NCI-H524 (cell line): Measurements from ENCODE around the gene COL4A6.

ENCODE experiments used
- DNase-seq, 2 experiments: peaks; one replicate each; lab custom pipeline; 2025; lab: John Stamatoyannopoulos, UW

COL4A6 gene

DNA sequence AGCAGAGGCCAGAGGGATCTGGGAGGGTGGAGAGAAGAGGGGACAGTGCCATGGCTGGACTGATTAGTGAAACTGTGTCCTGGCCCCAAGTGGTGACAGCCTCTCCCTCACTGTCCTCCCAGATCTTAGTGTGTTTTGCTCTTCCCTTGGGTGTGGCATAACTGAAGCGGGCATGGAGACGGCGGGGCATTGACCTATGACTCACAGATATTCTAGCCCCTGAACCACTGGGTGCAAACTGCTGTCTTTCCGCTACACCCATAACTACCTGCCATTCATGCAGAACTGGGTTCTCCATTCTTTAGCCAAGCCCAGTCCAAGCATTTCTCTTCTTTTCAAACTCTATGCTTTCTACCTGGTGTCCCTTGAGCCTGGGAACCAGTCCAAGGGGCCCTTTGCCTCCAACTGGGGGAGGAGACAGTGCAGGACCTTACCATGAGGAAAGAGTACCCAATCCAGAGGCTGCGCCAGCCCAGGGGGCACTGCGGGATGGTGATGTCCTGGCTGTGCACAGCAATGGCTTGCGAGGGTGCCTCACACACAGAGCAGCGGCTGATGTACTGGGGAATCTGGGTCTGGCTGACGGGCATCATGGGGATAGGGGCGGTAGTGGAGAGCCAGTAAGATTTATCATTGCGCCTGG lies 279.1 kb downstream of the COL4A6 start:
- no peak for DNase-seq

- DNase-seq = no peak
These were observed 280.6 kb downstream of the COL4A6 start for GRCh38 chrX:108157628-108158027.

DNA sequence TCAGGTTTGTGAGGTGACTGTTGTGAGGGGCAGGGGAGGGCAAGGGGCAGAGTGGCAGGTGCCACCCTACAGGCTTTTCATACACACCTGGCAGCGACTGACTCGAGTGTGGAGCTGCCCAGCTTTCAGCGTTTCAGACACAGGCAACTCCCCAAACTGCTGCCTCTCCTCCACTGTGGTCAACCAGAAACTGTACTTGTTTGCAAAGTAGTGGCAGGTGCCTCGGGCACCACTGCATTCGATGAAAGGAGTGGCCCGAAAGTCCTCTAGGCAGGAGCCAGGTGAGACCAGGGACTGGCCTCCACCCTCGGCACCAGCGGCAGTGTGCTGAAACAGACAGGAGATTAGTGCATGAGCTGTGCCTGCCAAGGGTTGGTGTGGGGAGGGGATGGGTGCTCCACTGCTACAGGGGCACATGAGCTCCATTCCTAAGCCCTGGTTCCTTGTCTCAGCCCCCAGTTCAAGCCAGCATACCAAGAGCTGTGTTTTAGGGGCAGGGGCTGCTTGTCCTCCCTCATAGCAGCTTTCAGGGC lies 281.2 kb downstream of the COL4A6 start:
- no peak for DNase-seq

- no peak for DNase-seq
These were observed 282.1 kb downstream of the COL4A6 start for GRCh38 chrX:108156082-108156481.

GRCh38 chrX:108148524-108148923 lies 289.7 kb downstream of the COL4A6 start:
- DNase-seq = no peak

- DNase-seq = peak in 1 of 2 experiments; percentile 6
These were observed 299.2 kb downstream of the COL4A6 start for GRCh38 chrX:108138814-108139702.

GRCh38 chrX:108134724-108135123 lies 303.5 kb downstream of the COL4A6 start:
- no peak for DNase-seq

- DNase-seq = no peak
These were observed 305.3 kb downstream of the COL4A6 start for GRCh38 chrX:108132876-108133275.

DNA sequence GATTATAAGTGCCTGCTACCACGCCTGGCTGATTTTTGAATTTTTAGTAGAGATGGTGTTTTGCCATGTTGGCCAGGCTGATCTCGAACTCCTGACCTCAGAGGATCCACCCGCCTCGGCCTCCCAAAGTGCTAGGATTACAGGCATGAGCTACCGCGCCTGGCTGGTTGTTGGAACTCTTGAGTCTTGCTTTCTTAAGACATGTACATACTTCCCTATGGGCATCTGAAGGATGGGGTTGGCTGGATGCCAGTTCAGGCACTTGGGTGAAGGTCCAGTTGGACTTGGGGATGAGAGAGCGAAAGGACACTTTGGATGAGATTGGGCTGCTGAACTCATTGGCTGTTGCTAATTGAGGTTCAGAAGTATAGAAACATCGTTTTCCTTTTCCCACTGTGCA lies 306.2 kb downstream of the COL4A6 start:
- no peak for DNase-seq

DNA sequence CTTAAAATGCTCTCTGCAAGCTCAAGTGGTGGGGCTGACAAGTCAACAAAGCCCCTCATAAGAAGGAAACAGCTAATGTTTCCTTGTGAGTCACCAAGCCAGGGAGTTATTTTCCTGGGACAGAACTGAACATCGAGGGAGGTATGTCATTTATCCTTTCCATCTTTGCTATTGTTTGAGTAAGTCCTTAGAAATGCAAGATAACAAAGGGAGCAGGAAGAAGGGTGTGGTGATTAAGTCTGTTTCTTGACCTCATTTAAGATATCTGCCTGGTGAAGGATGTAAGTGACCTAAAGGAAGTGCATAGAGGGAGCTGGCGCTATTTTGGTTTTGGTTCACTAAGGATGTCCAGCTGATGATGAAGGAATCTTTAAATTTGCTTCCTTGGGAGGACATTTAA lies 306.8 kb downstream of the COL4A6 start:
- DNase-seq = no peak

DNA sequence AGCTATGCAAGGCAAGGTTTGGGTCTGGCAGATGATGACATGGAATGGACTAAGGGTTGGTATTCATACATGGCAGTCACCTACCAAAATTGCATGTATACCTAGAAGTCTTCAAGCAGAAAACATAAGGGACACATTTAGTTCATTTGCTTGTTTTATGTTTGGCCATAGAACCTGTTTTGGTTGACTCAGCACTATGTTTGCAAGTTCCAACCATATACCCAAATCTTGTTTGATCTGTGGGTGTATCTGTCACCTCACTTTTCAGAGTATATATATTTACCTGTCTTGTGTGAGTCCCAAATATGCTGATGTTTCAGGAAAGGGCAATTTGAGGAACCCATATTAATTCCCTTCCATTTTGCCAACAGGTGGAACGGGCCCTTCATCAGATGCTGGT lies 307.3 kb downstream of the COL4A6 start:
- DNase-seq = no peak

DNA sequence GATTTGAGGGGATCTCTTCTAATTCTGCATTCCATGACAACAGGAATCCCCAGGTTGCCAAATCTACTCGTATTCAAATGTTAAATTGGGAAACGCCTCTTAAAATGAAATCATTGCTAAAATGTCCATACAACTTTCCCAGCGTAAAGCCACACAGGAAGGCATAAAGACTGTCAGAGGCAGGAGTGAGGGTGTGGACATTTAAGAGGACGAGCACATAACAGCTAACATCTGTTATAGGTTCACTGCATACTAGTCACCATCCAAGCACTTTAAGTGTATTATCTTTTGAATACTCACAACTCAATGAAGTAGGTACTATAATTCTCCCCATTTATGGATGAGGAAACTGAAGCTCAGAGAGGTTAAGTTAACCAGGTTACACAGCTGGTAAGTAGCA lies 311.1 kb downstream of the COL4A6 start:
- DNase-seq = no peak

GRCh38 chrX:108126661-108127060 lies 311.6 kb downstream of the COL4A6 start:
- DNase-seq = no peak

- no peak for DNase-seq
These were observed 314.4 kb downstream of the COL4A6 start for GRCh38 chrX:108123591-108124366.

DNA sequence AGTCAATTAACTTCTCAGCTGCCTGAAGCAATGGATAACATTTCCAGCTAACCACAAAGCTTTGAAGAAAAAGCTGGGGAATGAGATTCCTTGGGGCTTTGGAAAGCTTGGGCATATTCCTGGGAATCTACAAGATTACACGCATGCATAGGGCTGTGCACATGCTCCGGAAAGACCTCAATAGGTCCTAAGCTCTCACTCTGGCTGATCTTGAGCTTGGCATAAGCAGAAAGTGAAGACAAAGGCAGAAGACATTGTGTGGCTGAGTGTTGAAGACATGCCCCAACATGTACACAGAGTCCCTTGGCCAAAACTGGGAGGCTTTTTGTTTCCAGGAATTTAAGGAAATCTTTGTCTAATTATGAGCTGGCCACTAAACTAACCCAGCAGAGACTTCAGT lies 315.5 kb downstream of the COL4A6 start:
- no peak for DNase-seq

DNA sequence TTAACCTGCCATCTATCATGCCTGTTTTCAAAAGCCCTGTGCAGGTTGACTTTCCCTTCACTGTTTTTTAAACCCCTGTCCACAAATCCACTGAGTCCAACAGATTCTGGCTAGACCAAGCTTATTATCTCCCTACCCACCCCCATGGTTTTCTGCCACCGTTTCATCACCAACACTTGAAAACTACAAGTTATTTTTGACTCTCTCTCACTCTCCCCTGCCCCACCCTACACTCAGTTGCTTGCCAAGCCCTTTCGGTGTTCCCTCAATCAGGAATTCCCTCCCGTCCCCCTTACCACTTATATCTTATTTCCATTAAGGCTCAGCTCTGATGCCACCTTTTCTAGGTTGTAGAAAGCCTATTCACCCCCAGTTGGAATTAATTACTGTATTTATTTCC lies 316.9 kb downstream of the COL4A6 start:
- DNase-seq = no peak

DNA sequence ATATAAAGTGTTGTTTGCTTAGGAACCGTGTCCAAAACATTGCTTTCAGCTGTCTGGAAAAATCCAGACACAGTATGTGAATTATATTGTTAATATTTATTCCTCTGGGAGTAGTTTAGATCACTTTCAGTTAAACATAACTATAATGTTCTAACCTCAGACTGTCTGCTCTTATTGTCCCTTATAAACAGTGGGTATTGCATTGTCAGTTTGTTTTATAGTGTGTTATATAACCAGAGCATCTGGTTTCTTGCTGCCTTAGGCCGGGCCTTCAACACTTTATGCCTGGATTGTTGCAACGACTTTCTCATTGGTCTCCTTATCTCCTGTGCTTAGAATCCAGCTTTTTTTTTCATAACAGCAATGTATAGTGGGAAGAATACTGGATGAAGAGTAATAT lies 320.2 kb downstream of the COL4A6 start:
- DNase-seq = no peak

DNA sequence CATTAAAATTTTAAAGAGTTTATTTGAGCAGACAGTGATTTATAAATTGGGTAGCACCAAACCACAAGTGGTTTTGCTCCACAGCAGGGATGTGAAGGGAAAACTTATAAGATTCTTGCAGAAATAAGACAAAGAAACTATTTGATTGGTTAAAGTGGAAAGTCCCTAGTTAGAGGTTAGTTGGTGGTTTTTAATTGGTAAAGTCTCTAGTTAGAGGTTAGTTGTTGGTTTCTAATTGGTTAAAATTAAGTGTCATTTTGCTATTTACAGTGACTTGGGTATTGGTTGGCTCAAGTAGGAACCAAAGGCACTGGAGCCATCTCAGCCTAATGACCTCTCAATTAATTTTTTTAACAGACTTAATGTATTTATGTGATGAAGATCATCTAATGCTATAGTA lies 323.7 kb downstream of the COL4A6 start:
- no peak for DNase-seq
